Fibroblast of mammary gland (primary cell): Measurements from ENCODE around the gene NEDD4.
A peak's percentile ranks its signal among the peaks of the same experiment; 100 is the strongest.

Experiments used
- DNase-seq: peaks from one replicate; pipeline ENCODE4 v3.0.0-alpha.2; 2010; ENCODE audit warnings: low read depth
- H3K4me3 ChIP-seq: 2 replicates; pipeline ENCODE4 v1.5.1; 2011; ENCODE audit warnings: low read depth, mild to moderate bottlenecking, low read length, moderate library complexity; ENCODE audit not compliant: control insufficient read depth
- TF ChIP-seq, protein P1 (sequence below): conservative IDR thresholded peaks from 2 replicates; pipeline ENCODE4 v1.5.1; 2011; ENCODE audit warnings: low read depth, low read length, inconsistent platforms; ENCODE audit not compliant: control insufficient read depth, insufficient read depth

Gene NEDD4

DNA sequence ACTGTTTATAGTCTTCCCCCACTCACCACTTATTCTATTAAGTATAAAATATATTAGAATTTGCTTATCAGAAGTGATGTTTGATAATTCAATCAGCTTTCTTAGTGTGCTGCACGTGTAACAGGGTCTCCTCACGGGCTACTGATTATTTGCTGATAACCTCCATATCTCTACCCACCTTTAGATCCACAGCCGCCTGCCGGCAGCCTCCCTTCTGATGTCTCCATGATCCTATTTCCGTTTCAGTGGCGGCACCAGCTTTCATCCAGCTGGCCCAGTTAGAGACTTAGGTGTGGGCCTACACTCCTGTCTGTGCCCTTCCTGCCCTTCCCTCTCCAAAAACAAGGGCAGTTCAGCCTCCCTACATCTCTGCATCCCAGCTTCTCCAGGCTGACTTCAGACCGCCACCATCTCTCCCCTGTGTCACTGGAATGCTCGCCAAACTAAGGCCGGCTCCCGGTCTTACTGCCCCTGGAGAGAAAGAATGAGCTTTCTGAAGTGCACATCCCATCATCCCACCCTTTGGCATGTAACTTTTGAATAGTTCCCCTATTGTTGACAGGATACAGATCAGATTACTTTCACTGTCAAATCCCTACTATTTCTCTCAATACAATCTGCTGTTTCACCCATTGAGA lies 173.9 kb downstream of the NEDD4 start:
- TF ChIP-seq, protein P1, sequence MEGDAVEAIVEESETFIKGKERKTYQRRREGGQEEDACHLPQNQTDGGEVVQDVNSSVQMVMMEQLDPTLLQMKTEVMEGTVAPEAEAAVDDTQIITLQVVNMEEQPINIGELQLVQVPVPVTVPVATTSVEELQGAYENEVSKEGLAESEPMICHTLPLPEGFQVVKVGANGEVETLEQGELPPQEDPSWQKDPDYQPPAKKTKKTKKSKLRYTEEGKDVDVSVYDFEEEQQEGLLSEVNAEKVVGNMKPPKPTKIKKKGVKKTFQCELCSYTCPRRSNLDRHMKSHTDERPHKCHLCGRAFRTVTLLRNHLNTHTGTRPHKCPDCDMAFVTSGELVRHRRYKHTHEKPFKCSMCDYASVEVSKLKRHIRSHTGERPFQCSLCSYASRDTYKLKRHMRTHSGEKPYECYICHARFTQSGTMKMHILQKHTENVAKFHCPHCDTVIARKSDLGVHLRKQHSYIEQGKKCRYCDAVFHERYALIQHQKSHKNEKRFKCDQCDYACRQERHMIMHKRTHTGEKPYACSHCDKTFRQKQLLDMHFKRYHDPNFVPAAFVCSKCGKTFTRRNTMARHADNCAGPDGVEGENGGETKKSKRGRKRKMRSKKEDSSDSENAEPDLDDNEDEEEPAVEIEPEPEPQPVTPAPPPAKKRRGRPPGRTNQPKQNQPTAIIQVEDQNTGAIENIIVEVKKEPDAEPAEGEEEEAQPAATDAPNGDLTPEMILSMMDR, result no peak
- no peak overlapping the region for H3K4me3 ChIP-seq
- no peak for DNase-seq

DNA sequence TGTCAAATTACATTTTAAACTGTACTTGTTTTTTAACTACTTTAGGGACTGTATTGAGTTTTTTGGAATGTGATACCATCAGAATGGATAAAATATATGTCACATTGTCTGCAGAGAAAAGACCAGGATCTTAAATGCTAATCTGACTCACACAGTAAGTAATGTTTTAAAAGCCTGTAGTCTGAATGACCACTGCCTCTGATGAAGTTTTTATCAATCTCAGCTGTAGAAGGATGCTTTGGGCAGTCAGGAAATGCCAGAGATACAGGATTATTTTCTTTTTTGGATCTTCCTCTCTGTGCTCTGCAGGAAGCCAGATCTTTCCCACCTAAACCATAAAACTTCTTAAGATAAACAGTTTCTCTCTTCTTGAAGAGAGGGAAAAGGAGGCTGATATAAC lies 177.4 kb downstream of the NEDD4 start:
- no peak overlapping the region for H3K4me3 ChIP-seq
- TF ChIP-seq, protein P1, result no peak
- DNase-seq, result no peak

DNA sequence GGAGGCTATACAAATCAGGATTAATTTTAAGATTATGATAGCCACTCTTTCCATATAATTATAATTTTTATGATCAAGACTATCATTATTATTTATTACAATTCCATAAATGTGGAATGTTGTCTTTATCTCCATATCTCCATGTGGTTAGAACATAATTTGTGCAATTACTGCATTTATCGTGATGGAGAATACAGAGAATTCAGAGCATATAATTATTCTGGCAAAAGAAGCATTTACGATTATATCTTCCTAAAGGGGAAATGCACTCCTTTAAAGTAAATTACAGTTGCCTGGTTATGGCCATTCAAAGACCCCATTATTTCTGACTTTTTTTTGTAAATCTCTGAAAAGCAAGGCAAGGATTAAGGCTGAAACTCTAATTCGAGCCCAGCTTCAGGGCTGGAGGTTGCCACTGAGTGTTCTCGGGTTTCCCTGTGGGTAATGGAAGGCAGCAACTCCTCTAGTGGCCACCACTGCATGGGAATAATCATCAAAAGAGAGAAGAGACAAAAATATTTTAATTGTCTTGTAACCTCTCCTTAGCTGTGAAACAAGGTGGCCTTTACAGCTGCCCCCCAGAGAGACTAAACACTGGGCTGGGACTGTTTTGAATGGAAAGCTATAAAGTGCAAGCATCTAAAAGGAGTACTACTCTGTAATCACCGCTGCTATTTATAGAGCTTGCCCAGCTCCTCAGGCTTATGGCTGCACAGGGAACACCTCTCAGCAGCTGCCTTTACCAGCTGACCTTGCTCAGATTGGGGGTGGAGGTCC lies 190.6 kb downstream of the NEDD4 start:
- TF ChIP-seq, protein P1, result no peak
- H3K4me3 ChIP-seq, result no peak overlapping the region
- no peak for DNase-seq

DNA sequence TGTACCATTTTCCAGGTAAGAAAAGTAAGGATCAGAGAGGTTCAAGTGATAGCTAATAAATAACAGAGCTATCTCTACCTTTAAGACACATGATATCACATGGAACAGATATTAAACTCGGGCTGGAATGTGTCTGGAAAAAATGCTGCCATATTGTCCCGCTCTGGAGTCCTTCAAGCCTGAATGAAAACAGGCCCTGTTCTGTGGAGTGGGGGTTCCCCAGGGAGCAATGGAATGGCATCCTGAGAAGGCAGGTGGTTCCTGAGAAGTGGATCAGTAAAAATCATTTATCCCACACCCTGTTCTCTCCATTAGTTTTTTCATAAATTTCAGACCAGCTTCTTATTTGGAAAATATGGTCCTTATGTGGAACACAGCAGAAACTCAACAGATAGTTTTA lies 193.2 kb downstream of the NEDD4 start:
- TF ChIP-seq, protein P1, result no peak
- DNase-seq, result no peak
- no peak overlapping the region for H3K4me3 ChIP-seq

DNA sequence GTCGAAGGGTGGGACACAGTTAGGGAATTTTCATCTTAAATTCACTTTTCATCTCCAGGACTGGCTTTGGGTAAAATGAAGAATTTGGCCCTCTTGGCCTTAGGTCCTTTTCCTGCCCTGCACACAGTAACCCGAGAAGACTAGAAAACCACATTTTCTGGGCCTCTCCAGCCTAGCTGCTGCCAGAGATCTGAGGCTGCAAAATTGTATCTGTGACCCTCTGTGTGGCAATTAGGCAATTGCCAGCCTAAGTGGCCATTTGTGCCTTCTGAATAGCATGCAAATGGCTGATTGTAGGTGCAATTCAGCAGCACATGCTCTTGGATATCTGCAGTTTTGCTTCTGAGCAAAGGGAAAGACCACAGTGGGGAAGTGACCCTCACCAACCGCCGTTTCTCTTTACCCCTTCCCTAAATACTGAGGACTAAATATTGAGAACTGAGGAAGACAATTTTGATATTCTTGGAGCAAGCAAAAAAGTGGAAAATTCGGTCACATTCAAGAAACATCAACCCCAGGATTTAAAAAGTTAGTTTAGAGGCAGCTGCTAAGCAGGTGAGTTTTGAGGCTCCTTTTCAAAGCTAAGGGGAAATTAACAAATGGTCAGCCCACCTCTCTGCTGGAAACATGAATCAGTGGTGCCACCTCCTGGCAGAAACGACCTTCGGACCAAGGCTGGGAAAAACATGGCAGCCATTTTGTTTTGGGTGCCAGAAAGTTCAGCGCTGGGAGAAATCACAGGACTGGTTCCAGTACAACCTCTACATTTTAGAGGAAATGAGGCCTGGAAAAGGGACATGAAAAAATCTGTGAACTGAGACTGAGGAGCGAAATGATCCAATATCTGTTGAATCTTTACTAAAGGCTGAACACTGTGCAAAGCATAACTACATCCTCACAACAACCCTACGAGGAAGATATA lies 193.9 kb downstream of the NEDD4 start:
- DNase-seq, result peak; percentile 66
- no peak overlapping the region for H3K4me3 ChIP-seq
- TF ChIP-seq, protein P1, result peak; percentile 86

DNA sequence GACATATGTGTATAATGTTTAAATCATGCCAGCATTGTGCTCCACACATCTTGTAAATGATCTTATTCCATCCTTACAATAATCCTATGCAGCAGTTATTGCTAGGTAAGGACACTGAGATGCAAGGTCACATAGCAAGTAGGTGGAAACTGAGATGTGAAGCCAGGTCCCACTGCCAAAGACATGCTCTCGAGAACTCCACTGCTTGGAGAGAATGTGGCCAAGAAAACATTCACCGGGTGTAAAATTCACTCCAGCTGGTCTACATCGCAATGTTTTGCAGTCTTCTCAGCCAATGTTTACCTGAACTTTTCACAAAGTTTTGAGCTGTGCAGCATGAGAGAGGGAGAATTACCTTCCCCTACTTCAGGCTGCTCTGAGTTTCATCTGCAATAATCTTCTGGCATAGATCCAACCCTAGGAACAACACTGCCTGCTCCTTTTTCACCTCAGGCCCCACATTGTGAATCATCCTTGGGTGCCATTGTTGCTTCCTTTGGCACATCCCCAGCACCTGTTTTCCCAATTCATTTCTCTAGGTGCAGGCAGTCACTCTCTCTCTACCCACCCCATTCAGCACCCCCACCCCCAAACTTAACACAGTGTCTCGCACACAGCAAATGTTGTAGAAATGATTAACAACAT lies 197.0 kb downstream of the NEDD4 start:
- TF ChIP-seq, protein P1, result no peak
- peak; percentile 19 for DNase-seq
- H3K4me3 ChIP-seq, result no peak overlapping the region
